HL-60 (cell line): ENCODE results near the gene KCNMA1.

Experiments used
- CTCF ChIP-seq: IDR thresholded peaks from one replicate; pipeline ENCODE4 v1.5.1; 2011; ENCODE audit warnings: low read length, control low read depth, inconsistent platforms; ENCODE audit not compliant: insufficient read depth
- GABPA ChIP-seq: IDR thresholded peaks from 2 replicates; pipeline ENCODE4 v1.6.1; 2012; ENCODE audit warnings: low read depth
- POLR2AphosphoS5 ChIP-seq: IDR thresholded peaks from 2 replicates; pipeline ENCODE4 v1.6.1; 2012; ENCODE audit warnings: low read depth

DNA sequence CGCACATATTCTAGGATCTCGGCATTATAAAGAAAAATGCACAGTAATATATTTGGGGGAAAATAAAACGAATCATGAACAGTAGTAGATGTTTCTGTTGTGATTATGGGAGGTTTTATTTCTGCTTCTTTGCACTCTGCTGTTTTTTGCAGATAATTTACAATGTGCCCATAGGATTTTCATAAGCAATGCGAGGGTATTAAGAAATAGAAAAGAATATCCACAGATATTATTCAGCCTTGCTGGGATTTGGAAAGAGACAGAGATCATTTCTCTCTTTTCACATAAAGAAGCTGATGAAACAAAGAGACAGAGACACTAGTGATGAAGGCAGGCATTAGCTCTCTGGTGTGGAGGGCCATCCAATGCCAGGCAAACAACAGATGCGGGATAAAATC is 158.6 kb downstream of the KCNMA1 start:
- TF ChIP-seq CTCF (no peak), POLR2AphosphoS5 (no peak), GABPA (no peak)
